AG04450 (cell line): ENCODE results near the gene MAD2L2. TPM values are rescaled to one million over a fixed set of nuclear protein-coding genes. Genes with fewer than 3 reads are reported as not detected.

ENCODE experiments used
- CTCF ChIA-PET: fragments of 300-600, 350-600 bp; formaldehyde crosslinking; extraction: SDS; loops from one replicate; lab custom pipeline; 2022; ENCODE audit warnings: antibody characterized with exemption, inconsistent platforms; lab: Charles Lee
- POLR2A ChIA-PET: fragments of 350-600 bp; formaldehyde crosslinking; extraction: SDS; loops from one replicate; lab custom pipeline; 2021; ENCODE audit warnings: antibody characterized with exemption, inconsistent platforms; lab: Yijun Ruan, JAX
- DNase-seq: peaks from one replicate; pipeline ENCODE4 v3.0.0-alpha.2; 2011; ENCODE audit warnings: low read depth, low spot score
- H3K27ac ChIP-seq: one replicate; pipeline ENCODE4 v1.5.1; 2012; ENCODE audit warnings: low read depth, low read length, control low read depth
- H3K27me3 ChIP-seq: one replicate; pipeline ENCODE4 v1.6.0; 2012; ENCODE audit warnings: low read length; ENCODE audit not compliant: control insufficient read depth, insufficient read depth
- H3K4me3 ChIP-seq: 2 replicates; pipeline ENCODE4 v1.5.1; 2011; ENCODE audit warnings: mild to moderate bottlenecking, low read depth, low read length, control low read depth
- H3K9me3 ChIP-seq: 2 replicates; pipeline ENCODE4 v1.5.1; 2012; ENCODE audit warnings: low read length; ENCODE audit not compliant: control insufficient read depth, insufficient read depth
- polyA plus RNA-seq: library from polyadenylated mRNA; depleted of rRNA; stranded (reverse); fragments of >200 nt; gene quantifications from 2 replicates; pipeline ENCODE4 v1.2.3, GENCODE V29; 2011
- TF ChIP-seq, protein P1 (sequence below): IDR thresholded peaks from 2 replicates; pipeline ENCODE4 v1.5.1; 2011; ENCODE audit warnings: low read depth, low read length, control low read depth, inconsistent platforms

Gene MAD2L2
- polyA plus RNA-seq, 1 experiment, result 34.9 TPM

DNA sequence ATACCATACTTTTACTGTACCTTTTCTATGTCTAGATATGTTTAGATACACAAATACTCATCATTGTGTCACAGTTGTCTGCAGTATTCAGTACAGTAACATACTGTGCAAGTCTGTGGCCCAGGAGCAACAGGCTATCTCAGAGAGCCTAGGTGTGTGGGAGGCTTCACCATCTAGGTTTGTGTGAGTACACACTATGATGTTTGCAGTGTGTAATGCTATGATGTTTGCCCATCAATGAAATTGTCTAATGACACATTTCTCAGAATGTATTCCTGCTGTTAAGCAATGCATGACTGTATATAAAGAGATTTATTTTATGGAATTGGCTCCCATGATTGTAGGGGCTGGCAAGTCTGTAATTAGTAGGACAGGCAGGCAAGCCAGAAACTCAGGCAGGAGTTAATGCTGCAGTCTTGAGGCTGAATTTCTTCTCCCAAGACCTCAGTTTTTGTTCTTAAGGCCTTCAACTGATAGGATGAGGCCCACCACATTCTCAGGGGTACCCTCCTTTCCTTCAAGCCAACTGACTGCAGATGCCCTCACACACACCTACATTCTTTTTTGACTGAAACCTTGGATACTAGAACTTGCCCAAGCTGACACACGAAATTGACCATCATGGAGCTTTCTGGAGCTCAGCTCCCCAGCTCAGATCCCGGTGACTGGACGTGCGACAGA lies 47.3 kb upstream of the MAD2L2 start:
- ChIA-PET POLR2A (no interaction called here), CTCF (interaction anchor here (1.2 kb wide), 1 partner anchor 9 kb away, joined by 5 read pairs; no protein-coding TSS in a partner anchor)
- no peak for DNase-seq
- Histone ChIP-seq H3K9me3 (no peaks in the 10 kb centered on the region), H3K27ac (no peak overlapping the region), H3K4me3 (no peak overlapping the region), H3K27me3 (peaks cover 8% of the 10 kb centered on the region)
- TF ChIP-seq, protein P1, sequence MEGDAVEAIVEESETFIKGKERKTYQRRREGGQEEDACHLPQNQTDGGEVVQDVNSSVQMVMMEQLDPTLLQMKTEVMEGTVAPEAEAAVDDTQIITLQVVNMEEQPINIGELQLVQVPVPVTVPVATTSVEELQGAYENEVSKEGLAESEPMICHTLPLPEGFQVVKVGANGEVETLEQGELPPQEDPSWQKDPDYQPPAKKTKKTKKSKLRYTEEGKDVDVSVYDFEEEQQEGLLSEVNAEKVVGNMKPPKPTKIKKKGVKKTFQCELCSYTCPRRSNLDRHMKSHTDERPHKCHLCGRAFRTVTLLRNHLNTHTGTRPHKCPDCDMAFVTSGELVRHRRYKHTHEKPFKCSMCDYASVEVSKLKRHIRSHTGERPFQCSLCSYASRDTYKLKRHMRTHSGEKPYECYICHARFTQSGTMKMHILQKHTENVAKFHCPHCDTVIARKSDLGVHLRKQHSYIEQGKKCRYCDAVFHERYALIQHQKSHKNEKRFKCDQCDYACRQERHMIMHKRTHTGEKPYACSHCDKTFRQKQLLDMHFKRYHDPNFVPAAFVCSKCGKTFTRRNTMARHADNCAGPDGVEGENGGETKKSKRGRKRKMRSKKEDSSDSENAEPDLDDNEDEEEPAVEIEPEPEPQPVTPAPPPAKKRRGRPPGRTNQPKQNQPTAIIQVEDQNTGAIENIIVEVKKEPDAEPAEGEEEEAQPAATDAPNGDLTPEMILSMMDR, result no peak

GRCh38 chr1:11727119-11727518 lies 46.2 kb upstream of the MAD2L2 start:
- Histone ChIP-seq H3K27me3 (peaks cover 11% of the 10 kb centered on the region), H3K9me3 (no peaks in the 10 kb centered on the region), H3K4me3 (no peak overlapping the region), H3K27ac (no peak overlapping the region)
- ChIA-PET CTCF (no interaction called here), POLR2A (no interaction called here)
- TF ChIP-seq, protein P1, result no peak
- no peak for DNase-seq

DNA sequence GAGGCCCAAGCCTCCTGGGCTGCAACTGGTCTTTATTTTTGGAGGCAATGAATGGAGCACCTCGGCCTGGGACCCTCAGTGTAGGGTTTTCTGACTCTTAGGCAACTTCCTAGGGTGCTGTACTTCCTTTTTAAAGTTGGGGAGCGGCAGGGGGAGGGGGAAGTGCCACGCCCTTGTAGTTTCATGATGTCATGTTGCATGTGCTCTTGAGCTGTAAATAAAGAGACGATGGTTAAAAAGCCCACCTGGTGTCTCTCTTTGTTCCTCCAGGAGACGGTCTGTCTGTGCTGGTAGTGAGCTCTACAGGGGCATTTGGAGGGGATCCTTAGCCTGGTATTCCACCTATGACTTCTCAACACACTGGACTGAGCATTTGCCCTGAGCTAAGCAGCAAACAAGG lies 44.7 kb upstream of the MAD2L2 start:
- Histone ChIP-seq H3K27me3 (peaks cover 16% of the 10 kb centered on the region), H3K27ac (no peak overlapping the region), H3K4me3 (no peak overlapping the region), H3K9me3 (no peaks in the 10 kb centered on the region)
- POLR2A ChIA-PET, result no interaction called here
- TF ChIP-seq, protein P1, result no peak
- no peak for DNase-seq
- CTCF ChIA-PET, result interaction anchor here (0.8 to 1.5 kb wide), 2 partner anchors 83 to 688 kb away, joined by 3 to 6 read pairs; no protein-coding TSS in a partner anchor

DNA sequence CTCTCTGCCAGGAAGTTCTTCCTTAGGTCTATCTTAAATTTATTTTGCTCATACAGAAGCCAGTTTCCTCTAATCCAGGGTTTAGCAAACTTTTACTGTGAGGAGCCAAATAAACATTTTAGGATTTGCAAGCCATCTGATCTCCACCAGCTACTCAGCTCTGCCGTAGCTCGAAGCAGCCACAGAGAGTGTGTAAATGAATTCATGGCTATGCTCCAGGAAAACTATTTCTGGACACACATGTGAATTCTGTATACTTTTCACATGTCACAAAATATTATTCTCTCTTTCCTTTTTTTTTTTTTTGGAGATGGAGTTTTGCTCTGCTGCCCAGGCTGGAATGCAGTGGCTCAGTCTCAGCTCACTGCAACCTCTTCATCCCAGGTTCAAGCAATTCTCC lies 41.6 kb upstream of the MAD2L2 start:
- ChIA-PET POLR2A (no interaction called here), CTCF (interaction anchor here (0.6 to 1.5 kb wide), 4 partner anchors 22 to 358 kb away, joined by 3 to 8 read pairs (median 4); partner anchors contain the start of gene FBXO6)
- no peaks in the 10 kb centered on the region for H3K9me3 ChIP-seq
- H3K27me3 ChIP-seq, result peaks cover 23% of the 10 kb centered on the region
- DNase-seq, result no peak
- TF ChIP-seq, protein P1, result no peak
- H3K4me3 ChIP-seq, result no peak overlapping the region
- no peak overlapping the region for H3K27ac ChIP-seq

DNA sequence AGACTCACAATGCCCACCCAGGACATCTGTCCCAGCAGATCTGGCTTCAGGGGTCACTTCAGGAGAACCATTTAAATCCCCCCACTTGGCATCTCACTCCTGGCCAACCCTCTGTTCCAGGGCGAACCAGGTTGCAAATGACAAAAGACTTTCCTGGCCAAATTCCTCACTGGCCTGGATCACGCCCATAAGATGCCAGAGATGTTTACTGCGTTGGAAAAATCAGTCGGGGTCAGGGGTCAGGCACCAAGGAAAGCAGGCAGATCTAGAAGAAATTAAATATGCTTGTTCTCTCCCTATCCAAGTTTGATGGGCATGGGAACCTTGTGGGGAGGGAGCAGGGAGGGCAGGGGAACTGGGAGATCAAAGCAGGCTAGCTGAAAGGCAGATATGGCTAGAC lies 40.4 kb upstream of the MAD2L2 start:
- Histone ChIP-seq H3K27ac (no peak overlapping the region), H3K4me3 (no peak overlapping the region), H3K27me3 (peaks cover 23% of the 10 kb centered on the region), H3K9me3 (no peaks in the 10 kb centered on the region)
- POLR2A ChIA-PET, result no interaction called here
- CTCF ChIA-PET, result interaction anchor here (0.5 to 3.5 kb wide), 7 partner anchors 11 to 684 kb away, joined by 5 to 31 read pairs (median 12); partner anchors contain the start of gene FBXO6
- no peak for DNase-seq
- TF ChIP-seq, protein P1, result no peak
